Gastrocnemius medialis (tissue), 4 donors: ENCODE measurements around the gene SHISAL1. TPM values are rescaled to one million over a fixed set of nuclear protein-coding genes. Genes with fewer than 3 reads are reported as not detected.
"Not testable (repeated sequence)": the region's sequence is repeated elsewhere in the genome, so short reads cannot be mapped to it uniquely, and the experiment has no call there.

Experiments
- ATAC-seq, 2 donors: fragments of 150-250 bp; one replicate each; pipeline ENCODE4 v1.9.1; 2016
- DNase-seq, 2 donors: peaks; one replicate each; pipeline ENCODE4 v3.0.0-alpha.2; 2019
- H3K27ac ChIP-seq, 4 donors: fragments of 200-600 bp; sonication (generic); 1 replicate in 1 of 4; 2 replicates in 3 of 4; pipeline ENCODE4 v1.5.1; 2016 to 2018; ENCODE audit warnings: mild to moderate bottlenecking in 2 of 4, moderate library complexity in 1 of 4
- H3K27me3 ChIP-seq, 3 donors: fragments of 200-600 bp; sonication (generic) in 2 of 3; 1 replicate in 1 of 3; 2 replicates in 2 of 3; pipeline versions ENCODE4 v1.5.1 to v1.6.0; 2016 to 2019; ENCODE audit warnings: mild to moderate bottlenecking in 1 of 3, moderate library complexity in 1 of 3
- H3K36me3 ChIP-seq, 2 donors: fragments of 200-600 bp; sonication (generic) in 1 of 2; one replicate each; pipeline ENCODE4 v1.5.1; 2017 to 2018
- H3K4me1 ChIP-seq, 2 donors: fragments of 200-600 bp; sonication (generic) in 1 of 2; one replicate each; pipeline ENCODE4 v1.5.1; 2016 to 2017; ENCODE audit warnings: mild to moderate bottlenecking in 2 of 2
- H3K4me3 ChIP-seq, 4 donors: fragments of 200-600 bp; sonication (generic) in 3 of 4; 1 replicate in 1 of 4; 2 replicates in 3 of 4; pipeline ENCODE4 v1.5.1; 2016 to 2019; ENCODE audit warnings: mild to moderate bottlenecking in 2 of 4
- H3K9me3 ChIP-seq, 3 donors: fragments of 200-600 bp; sonication (generic) in 2 of 3; 1 replicate in 1 of 3; 2 replicates in 2 of 3; pipeline ENCODE4 v1.5.1; 2016 to 2019
- CTCF ChIP-seq, 5 experiments: fragments of 450-650 bp in 3 of 5; fragments of 200-600 bp in 2 of 5; sonication (generic) in 2 of 5; IDR thresholded peaks in 4 of 5; conservative IDR thresholded peaks in 1 of 5; 1 replicate in 4 of 5; 2 replicates in 1 of 5; pipeline ENCODE4 v1.5.1; 2016 to 2019; ENCODE audit warnings: antibody characterized with exemption in 5 of 5, mild to moderate bottlenecking in 3 of 5, moderate library complexity in 3 of 5
- POLR2A ChIP-seq, 2 donors: fragments of 450-650 bp; IDR thresholded peaks; one replicate each; pipeline ENCODE4 v1.6.1; 2017; ENCODE audit warnings: antibody characterized with exemption in 2 of 2, mild to moderate bottlenecking in 2 of 2, moderate library complexity in 2 of 2
- in situ Hi-C, 4 donors: fragments of 200-750 bp; cut with MboI; loops; one replicate each; pipeline versions ENCODE4 v1.15.0 to v1.8.0; 2017; ENCODE audit warnings: low sequenced_read_pairs in 4 of 4
- intact Hi-C: fragments of 100-400 bp; cut with DNase I; formaldehyde crosslinking; loops from one replicate; pipeline ENCODE4 v1.15.1; 2023; ENCODE audit warnings: low total_unique reads
- total RNA-seq, 4 donors: library from RNA; depleted of rRNA; stranded (reverse); fragments of >200 nt; gene quantifications; one replicate each; pipeline versions ENCODE4 v1.1.0 to v1.2.3, GENCODE V29; 2016

Gene SHISAL1
- total RNA-seq, 4 donors from 2014 or later = 0.03 to 0.10 TPM; not detected in 2

DNA sequence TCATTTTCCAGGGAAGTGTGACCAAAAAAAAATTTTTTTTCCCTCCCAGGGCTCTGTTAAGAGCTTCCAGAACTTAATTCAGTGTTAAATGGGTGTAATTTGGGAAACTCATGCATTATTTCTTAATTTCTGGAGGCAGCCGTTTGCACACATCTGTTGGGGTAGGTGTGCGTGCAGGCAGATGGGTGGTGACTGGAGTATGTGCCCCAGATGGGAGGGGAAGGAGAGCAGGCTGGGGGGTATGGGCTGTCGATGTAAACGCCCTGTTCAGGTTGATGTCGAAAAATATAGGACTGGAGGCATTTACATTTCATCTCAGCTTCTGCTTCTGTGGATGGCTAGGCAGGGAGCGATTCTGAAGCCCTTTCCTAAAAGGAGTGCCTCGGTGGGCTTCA, 13.7 kb upstream of the SHISAL1 start:
- peaks cover 42 to 50% (median 49%) of the 10 kb centered on the region in 3 donors for H3K27me3 ChIP-seq
- no peak overlapping the region for H3K27ac ChIP-seq
- ATAC-seq (no peak), DNase-seq (no peak)
- in situ Hi-C loops = no loop called here
- no peaks in the 10 kb centered on the region for H3K36me3 ChIP-seq
- H3K4me3 ChIP-seq = peak overlapping the region; percentile 45 to 55 (median 46)
- intact Hi-C loops = no loop called here
- no peak for TF ChIP-seq CTCF (IDR thresholded peaks at IDR 0.05 in 4 of 5, conservative IDR thresholded peaks at IDR 0.05 in 1 of 5)
- no peak for TF ChIP-seq POLR2A (IDR thresholded peaks at IDR 0.05)
- peaks cover 0 to 3% of the 10 kb centered on the region in 2 donors for H3K4me1 ChIP-seq
- no peaks in the 10 kb centered on the region for H3K9me3 ChIP-seq

GRCh38 chr22:44325718-44326490, 13.2 kb upstream of the SHISAL1 start:
- Histone ChIP-seq H3K36me3 (no peaks in the 10 kb centered on the region), H3K9me3 (no peaks in the 10 kb centered on the region), H3K27me3 (peaks cover 39 to 49% (median 47%) of the 10 kb centered on the region in 3 donors), H3K4me3 (peak overlapping the region; percentile 45 to 55 (median 46)), H3K4me1 (peaks cover 0 to 3% of the 10 kb centered on the region in 2 donors), H3K27ac (no peak overlapping the region)
- intact Hi-C loops = no loop called here
- ATAC-seq (no peak), DNase-seq (no peak)
- TF ChIP-seq POLR2A (IDR thresholded peaks at IDR 0.05) (no peak), CTCF (IDR thresholded peaks at IDR 0.05 in 4 of 5, conservative IDR thresholded peaks at IDR 0.05 in 1 of 5) (no peak)
- in situ Hi-C loops = no loop called here

DNA sequence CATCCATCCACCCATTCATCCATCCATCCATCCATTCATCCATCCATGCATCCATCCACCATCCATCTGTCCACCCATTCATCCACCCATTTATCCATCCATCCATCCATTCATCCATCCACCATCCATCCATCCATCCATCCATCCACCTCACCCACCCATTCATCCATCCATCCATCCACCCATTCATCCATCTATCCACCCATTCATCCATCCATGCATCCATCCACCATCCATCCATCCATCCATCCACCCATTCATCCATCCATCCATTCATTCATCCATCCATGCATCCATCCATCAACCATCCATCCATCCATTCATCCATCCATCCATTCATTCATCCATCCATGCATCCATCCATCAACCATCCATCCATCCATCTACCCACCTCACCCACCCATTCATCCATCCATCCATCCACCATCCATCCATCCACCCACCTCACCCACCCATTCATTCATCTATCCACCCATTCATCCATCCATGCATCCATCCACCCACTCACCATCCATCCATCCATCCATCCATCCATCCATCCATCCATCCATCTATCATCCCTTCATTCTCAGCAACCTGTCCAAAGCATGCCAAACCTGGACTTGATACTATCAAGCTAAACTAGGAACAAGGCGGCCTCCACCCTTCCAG, 10.5 kb upstream of the SHISAL1 start:
- DNase-seq, H3K4me1 ChIP-seq, ATAC-seq, in situ Hi-C loops, H3K27ac ChIP-seq, H3K4me3 ChIP-seq, H3K36me3 ChIP-seq, intact Hi-C loops, H3K9me3 ChIP-seq: not testable (repeated sequence)
- H3K27me3 ChIP-seq = peaks cover 15 to 28% (median 22%) of the 10 kb centered on the region in 3 donors

- TF ChIP-seq CTCF (IDR thresholded peaks at IDR 0.05 in 4 of 5, conservative IDR thresholded peaks at IDR 0.05 in 1 of 5) (no peak), POLR2A (IDR thresholded peaks at IDR 0.05) (no peak)
- no peak overlapping the region for H3K4me3 ChIP-seq
- DNase-seq (no peak), ATAC-seq (no peak)
- in situ Hi-C loops = no loop called here
- intact Hi-C loops = no loop called here
- no peaks in the 10 kb centered on the region for H3K36me3 ChIP-seq
- H3K27ac ChIP-seq = no peak overlapping the region
- H3K4me1 ChIP-seq = no peaks in the 10 kb centered on the region
- peaks cover 2 to 7% (median 4%) of the 10 kb centered on the region in 3 donors for H3K27me3 ChIP-seq
- H3K9me3 ChIP-seq = no peaks in the 10 kb centered on the region
These were observed 6.9 kb upstream of the SHISAL1 start for GRCh38 chr22:44319685-44320084.

- TF ChIP-seq POLR2A (IDR thresholded peaks at IDR 0.05) = no peak
- no peak for TF ChIP-seq CTCF (IDR thresholded peaks at IDR 0.05 in 4 of 5, conservative IDR thresholded peaks at IDR 0.05 in 1 of 5)
- intact Hi-C loops (no loop called here), in situ Hi-C loops (no loop called here)
- Histone ChIP-seq H3K4me1 (no peaks in the 10 kb centered on the region), H3K27me3 (peaks cover 0 to 4% (median 2%) of the 10 kb centered on the region in 3 donors), H3K36me3 (no peaks in the 10 kb centered on the region), H3K27ac (no peak overlapping the region), H3K4me3 (no peak overlapping the region), H3K9me3 (no peaks in the 10 kb centered on the region)
- ATAC-seq (no peak), DNase-seq (no peak)
These were observed 6.0 kb upstream of the SHISAL1 start for GRCh38 chr22:44318751-44319150.
